ENCODE measurements around the gene SGO1. TPM values are rescaled to one million over a fixed set of nuclear protein-coding genes. Genes with fewer than 3 reads are reported as not detected.

SGO1 gene
- total RNA-seq, 4 donors from 2014 or later: 0.54 to 2.2 TPM; not detected in 2

DNA sequence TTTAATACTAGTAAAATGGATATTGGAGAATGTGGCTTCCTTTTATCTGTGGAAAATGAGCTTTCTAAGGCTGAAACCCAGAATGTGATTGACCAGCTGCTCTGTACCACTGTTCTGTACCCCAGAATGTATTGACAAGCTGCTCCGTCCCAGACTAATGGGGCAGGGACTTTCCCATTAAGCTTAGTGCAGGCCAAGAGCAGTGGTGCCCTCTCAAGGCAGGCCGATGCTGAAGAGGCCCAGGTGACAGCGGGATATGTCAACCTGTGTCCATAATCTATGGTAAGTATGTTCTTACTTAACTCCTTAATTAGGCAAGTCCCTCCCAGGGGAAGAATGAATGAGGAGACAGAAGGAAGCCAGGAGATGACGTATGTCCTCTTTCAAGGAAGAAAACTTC lies 31.1 kb downstream of the SGO1 start:
- TF ChIP-seq EP300 (IDR thresholded peaks at IDR 0.05) (no peak), POLR2AphosphoS5 (IDR thresholded peaks at IDR 0.05) (no peak), POLR2A (IDR thresholded peaks at IDR 0.05) (no peak)
- TF ChIP-seq, protein P1, sequence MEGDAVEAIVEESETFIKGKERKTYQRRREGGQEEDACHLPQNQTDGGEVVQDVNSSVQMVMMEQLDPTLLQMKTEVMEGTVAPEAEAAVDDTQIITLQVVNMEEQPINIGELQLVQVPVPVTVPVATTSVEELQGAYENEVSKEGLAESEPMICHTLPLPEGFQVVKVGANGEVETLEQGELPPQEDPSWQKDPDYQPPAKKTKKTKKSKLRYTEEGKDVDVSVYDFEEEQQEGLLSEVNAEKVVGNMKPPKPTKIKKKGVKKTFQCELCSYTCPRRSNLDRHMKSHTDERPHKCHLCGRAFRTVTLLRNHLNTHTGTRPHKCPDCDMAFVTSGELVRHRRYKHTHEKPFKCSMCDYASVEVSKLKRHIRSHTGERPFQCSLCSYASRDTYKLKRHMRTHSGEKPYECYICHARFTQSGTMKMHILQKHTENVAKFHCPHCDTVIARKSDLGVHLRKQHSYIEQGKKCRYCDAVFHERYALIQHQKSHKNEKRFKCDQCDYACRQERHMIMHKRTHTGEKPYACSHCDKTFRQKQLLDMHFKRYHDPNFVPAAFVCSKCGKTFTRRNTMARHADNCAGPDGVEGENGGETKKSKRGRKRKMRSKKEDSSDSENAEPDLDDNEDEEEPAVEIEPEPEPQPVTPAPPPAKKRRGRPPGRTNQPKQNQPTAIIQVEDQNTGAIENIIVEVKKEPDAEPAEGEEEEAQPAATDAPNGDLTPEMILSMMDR (IDR thresholded peaks at IDR 0.05): no peak
- H3K27ac ChIP-seq: no peak overlapping the region
- no peak overlapping the region for H3K4me3 ChIP-seq
- no peak for ATAC-seq
- H3K36me3 ChIP-seq: peaks cover 0 to 32% of the 10 kb centered on the region in 2 donors
- H3K4me1 ChIP-seq: no peaks in the 10 kb centered on the region
- no peaks in the 10 kb centered on the region for H3K27me3 ChIP-seq
- WGBS, 2 donors (ENCODE audit: low coverage in 1 of 2): 90 to 94% methylated on average over 1 to 4 of the region's 4 CpGs
- no peaks in the 10 kb centered on the region for H3K9me3 ChIP-seq

DNA sequence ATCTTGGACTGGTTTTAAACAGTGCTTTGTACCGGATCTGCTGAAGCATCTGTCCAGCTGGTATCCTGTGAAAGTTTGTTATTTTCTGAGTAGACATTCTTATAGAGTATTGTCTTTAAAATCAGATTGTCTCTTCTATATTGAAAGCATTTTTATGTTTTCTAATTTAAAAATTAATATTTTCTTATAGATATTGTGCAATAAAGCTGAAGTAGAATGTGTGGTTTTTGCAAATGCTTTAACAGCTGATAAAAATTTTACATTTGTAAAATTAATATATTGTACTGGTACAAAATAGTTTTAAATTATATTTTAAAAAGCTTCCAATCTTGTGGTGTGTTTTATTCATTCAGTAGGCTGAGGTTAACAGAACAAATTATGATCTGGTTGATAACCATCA lies 31.9 kb downstream of the SGO1 start:
- WGBS, 2 donors (ENCODE audit: low coverage in 1 of 2): 77 to 100% methylated on average over 1 of the region's 1 CpG
- peaks cover 0 to 40% of the 10 kb centered on the region in 2 donors for H3K36me3 ChIP-seq
- no peaks in the 10 kb centered on the region for H3K9me3 ChIP-seq
- H3K4me3 ChIP-seq: no peak overlapping the region
- ATAC-seq: no peak
- no peaks in the 10 kb centered on the region for H3K27me3 ChIP-seq
- no peaks in the 10 kb centered on the region for H3K4me1 ChIP-seq
- TF ChIP-seq EP300 (IDR thresholded peaks at IDR 0.05) (no peak), POLR2A (IDR thresholded peaks at IDR 0.05) (no peak), POLR2AphosphoS5 (IDR thresholded peaks at IDR 0.05) (no peak)
- TF ChIP-seq, protein P1 (IDR thresholded peaks at IDR 0.05): no peak
- no peak overlapping the region for H3K27ac ChIP-seq

DNA sequence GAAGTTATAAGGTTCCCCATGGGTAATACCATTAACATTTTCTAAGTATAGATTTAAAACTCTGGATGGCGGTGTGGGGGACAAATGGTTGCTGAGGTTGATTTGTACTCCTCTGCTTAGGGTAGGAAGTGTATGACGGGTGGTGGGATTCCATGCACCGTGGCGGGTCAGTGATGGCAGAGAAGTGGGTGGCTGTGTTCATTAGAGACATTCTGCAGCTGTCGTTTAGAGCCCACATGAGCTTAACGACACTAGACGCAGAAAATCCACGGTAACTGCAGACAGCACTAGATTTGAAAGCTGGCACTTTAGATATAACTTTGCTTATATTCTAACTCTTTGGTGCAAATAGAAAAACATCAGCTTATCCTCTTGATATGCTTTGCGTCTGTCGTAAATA lies 37.5 kb downstream of the SGO1 start:
- Histone ChIP-seq H3K27ac (no peak overlapping the region), H3K4me1 (peaks cover 0 to 12% (median 0%) of the 10 kb centered on the region in 3 donors), H3K27me3 (no peaks in the 10 kb centered on the region), H3K36me3 (peaks cover 0 to 57% of the 10 kb centered on the region in 2 donors), H3K4me3 (no peak overlapping the region), H3K9me3 (no peaks in the 10 kb centered on the region)
- WGBS, 2 donors (ENCODE audit: low coverage in 1 of 2): 78 to 85% methylated on average over 7 to 10 of the region's 10 CpGs
- no peak for TF ChIP-seq EP300 (IDR thresholded peaks at IDR 0.05)
- TF ChIP-seq, protein P1 (IDR thresholded peaks at IDR 0.05): no peak
- TF ChIP-seq POLR2A (IDR thresholded peaks at IDR 0.05): no peak
- TF ChIP-seq POLR2AphosphoS5 (IDR thresholded peaks at IDR 0.05): no peak
- ATAC-seq: no peak

DNA sequence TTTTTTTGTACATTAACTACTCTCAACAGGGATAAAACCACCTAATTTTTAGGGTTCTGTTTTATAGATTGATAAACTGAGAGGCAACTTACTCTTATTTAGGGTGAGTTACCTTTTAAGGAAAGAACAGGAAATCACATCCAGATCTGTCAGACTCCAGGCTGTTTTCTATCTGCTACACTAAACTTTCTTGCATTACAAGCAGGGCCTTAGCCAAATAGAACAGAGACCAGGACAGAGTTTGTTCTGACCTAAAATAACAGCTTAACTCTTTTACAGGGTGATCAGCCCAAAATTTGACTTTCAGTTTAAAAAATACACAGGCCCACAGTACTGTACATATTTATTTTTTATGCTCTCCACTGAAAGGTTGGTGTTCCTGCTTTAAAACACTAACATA lies 38.6 kb downstream of the SGO1 start:
- Histone ChIP-seq H3K27ac (peak overlapping the region in 2 of 4 donors; percentile 13 to 17), H3K4me3 (no peak overlapping the region)
- ATAC-seq: peak; percentile 57

DNA sequence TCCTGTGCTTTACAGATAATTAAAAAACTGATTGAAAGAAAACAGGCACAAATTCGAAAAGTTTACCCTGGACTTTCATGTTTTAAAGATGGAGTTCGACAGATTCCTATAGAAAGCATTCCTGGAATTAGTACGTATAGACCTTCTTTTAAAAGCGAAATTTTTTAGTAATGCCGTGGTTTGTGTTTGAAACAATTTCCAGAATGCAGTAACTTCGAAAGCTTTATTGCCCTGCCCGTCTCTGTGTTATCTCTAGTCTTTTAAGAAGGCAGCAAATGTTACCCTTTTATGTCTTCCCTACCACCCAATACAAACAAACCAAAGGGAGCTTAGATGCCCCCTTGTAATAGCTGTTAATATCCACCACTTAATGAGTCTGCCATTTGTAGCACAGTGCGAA lies 39.7 kb downstream of the SGO1 start:
- Histone ChIP-seq H3K4me3 (no peak overlapping the region), H3K27ac (no peak overlapping the region), H3K27me3 (no peaks in the 10 kb centered on the region), H3K4me1 (peaks cover 0 to 28% (median 3%) of the 10 kb centered on the region in 3 donors), H3K36me3 (peaks cover 0 to 50% of the 10 kb centered on the region in 2 donors), H3K9me3 (no peaks in the 10 kb centered on the region)
- TF ChIP-seq, protein P1 (IDR thresholded peaks at IDR 0.05): no peak
- TF ChIP-seq POLR2A (IDR thresholded peaks at IDR 0.05): no peak
- no peak for ATAC-seq
- 80 to 89% methylated on average over 8 of the region's 8 CpGs for WGBS, 2 donors (ENCODE audit: low coverage in 1 of 2)

More for the DNA sequence above, 38.6 kb downstream of the SGO1 start:
- peaks cover 0 to 17% (median 0%) of the 10 kb centered on the region in 3 donors for H3K4me1 ChIP-seq
- TF ChIP-seq EP300 (IDR thresholded peaks at IDR 0.05) (no peak), POLR2A (IDR thresholded peaks at IDR 0.05) (no peak), POLR2AphosphoS5 (IDR thresholded peaks at IDR 0.05) (no peak)
- TF ChIP-seq, protein P1 (IDR thresholded peaks at IDR 0.05): no peak
- no peaks in the 10 kb centered on the region for H3K27me3 ChIP-seq
- H3K9me3 ChIP-seq: no peaks in the 10 kb centered on the region
- H3K36me3 ChIP-seq: peaks cover 0 to 57% of the 10 kb centered on the region in 2 donors

All from gastroesophageal sphincter (tissue), 4 donors.